Right ventricle myocardium inferior (tissue), 1 donor: ENCODE results near the gene PACSIN2. TPM values are rescaled to one million over a fixed set of nuclear protein-coding genes. Genes with fewer than 3 reads are reported as not detected.
"Not testable (repeated sequence)": the region's sequence is repeated elsewhere in the genome, so short reads cannot be mapped to it uniquely, and the experiment has no call there.

Source experiments
- ATAC-seq: fragments of 200-7000 bp; cut with Tn5 transposase; one replicate; pipeline ENCODE4 v1.9.1; 2020; ENCODE audit warnings: mild to moderate bottlenecking, moderate library complexity
- DNase-seq: peaks from one replicate; pipeline ENCODE4 v3.0.0; 2021; ENCODE audit errors: missing footprints
- intact Hi-C: fragments of 100-400 bp; cut with DNase I; formaldehyde crosslinking; loops from one replicate; pipeline ENCODE4 v1.11.0; 2022
- total RNA-seq: library from RNA; stranded (reverse); fragmentation: NEBNext Ultra II Directional; extraction: Animal tissue kit (Norgen Biotek cat#: 25700); gene quantifications from one replicate; pipeline ENCODE4 v1.2.1, GENCODE V29; 2021
- donor health status: DM: no; HTN: yes; CAD: no; lungs with severe emphysema.

PACSIN2 gene
- total RNA-seq, 1 donor from 2014 or later, result 64.9 TPM

- intact Hi-C loops, result no loop called here
- no peak for ATAC-seq
- no peak for DNase-seq
Observed at GRCh38 chr22:42976217-42976933, 38.6 kb downstream of the PACSIN2 start.

DNA sequence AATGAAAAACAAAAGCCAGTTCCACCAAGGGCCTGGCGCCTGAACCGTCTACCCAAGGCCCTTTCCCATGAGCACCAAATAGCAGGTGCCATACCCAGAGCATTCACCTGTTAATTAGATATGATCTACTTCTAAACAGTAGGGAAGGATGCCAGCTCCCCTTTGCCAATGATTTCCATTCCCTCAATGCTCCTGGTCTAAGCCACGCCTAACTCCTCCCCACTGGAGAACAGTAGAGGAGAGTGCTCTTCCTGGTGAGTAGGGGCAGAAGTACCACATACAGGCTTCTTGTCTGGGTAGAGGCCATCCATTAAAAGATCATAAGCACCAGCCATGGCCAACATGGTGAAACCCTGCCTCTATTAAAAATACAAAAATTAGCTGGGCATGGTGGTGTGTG, 40.7 kb downstream of the PACSIN2 start:
- DNase-seq, result no peak
- no peak for ATAC-seq
- intact Hi-C loops, result no loop called here

- DNase-seq, result no peak
- intact Hi-C loops, result no loop called here
- ATAC-seq, result no peak
Observed at GRCh38 chr22:42973536-42973881, 41.4 kb downstream of the PACSIN2 start.

- ATAC-seq (peak; percentile 33), DNase-seq (no peak)
- intact Hi-C loops, result no loop called here
Observed at GRCh38 chr22:42972649-42973535, 42.1 kb downstream of the PACSIN2 start.

DNA sequence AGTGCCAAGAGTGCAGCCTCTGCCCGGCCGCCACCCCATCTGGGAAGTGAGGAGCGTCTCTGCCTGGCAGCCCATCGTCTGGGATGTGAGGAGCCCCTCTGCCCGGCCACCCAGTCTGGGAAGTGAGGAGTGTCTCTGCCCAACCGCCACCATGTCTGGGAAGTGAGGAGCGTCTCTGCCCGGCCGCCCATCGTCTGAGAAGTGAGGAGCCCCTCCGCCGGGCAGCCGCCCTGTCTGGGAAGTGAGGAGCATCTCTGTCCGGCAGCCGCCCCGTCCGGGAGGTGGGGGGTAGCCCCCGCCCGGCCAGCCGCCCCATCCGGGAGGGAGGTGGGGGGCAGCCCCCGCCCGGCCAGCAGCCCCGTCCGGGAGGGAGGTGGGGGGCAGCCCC, 43.5 kb downstream of the PACSIN2 start:
- DNase-seq, intact Hi-C loops, ATAC-seq: not testable (repeated sequence)

DNA sequence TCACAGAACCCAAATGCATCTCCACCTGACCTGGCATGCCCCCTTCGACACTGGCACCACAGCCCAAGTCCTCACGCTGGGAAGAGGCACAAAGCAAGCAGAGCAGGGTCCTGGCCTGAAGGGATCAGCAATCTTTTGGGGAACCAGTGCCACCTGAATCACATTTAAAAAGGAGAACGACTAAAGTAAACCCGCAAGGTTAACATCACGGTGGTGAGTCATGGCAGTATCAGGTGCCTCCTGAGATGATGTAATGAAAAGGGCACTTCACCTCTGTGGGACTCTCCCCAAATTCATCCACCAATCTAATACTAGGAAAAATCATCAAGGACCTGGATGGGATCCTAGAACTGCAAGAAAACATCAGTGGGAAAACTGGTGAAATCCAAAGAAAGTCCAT, 44.9 kb downstream of the PACSIN2 start:
- DNase-seq (no peak), ATAC-seq (no peak)
- intact Hi-C loops, result no loop called here

DNA sequence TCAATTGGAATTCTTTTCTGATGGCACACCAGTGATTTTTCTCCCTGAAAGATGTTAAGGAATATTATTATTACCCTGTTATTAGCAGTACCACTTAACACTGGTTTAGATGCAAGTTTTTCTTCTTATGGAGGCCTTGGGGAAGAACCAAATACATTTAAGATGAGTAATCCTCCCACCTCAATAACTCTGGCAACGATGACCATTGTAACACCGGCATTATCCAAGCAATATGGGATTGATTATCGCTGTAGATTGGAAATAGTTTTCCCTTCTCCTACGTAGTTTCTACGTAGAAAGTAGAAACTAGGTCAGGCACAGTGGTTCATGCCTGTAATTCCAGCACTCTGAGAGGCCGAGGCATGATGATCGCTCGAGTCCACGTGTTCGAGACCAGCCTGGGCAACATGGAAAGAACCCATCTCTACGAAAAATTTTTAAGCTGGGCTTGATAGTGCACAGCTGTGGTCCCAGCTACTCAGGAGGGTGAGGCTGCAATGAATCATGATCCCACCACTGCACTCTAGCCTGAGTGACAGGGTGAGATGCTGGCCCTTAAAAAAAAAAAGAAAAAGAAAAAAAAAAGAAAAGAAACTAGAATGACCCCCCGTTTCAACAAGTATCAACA, 45.5 kb downstream of the PACSIN2 start:
- ATAC-seq (no peak), DNase-seq (no peak)
- intact Hi-C loops, result loop anchor here (5.0 to 10.0 kb wide), 2 partner anchors 45 to 102 kb away; partner anchors contain the start of gene PACSIN2

DNA sequence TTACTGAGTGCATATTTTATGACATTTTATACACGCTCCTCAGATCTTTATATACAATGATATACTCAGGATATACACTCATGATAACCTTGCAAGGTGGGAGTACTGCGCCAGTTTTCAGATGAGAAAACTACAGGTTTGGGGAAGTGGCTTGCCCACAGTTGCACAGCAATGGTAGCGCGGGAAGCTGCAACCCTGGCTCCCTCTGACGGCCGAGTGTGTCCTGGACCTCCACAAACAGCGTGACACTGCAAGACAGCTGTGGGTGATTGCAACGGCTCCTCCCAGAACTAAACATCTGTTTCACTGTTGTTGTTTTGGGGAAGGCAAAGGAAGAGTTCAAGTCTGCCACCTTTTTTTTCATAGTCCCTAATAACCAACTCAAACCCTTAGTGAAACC, 47.0 kb downstream of the PACSIN2 start:
- DNase-seq (peak; percentile 90), ATAC-seq (peak; percentile 85)
- intact Hi-C loops, result loop anchor here (5.0 to 10.0 kb wide), 2 partner anchors 47 to 101 kb away; partner anchors contain the start of gene PACSIN2

DNA sequence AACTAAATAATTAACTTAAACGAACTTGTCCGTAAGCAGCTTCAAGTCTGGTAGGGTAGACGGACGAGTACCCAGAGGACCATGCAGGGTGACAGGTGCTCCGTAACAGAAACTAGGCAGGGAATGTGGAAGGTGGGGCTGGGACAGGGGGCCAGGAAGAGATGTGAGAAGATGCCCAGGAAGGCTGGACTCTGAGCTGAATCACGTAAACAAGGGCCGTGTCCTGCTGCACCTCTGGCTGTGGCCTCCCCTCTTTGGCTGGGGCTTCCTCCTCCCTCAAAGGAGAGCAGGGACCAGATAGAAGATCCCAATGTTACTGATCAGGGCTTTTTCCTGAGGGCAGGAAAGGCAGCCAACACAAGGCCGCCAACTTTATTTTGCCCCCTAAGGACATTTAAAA, 47.9 kb downstream of the PACSIN2 start:
- intact Hi-C loops, result loop anchor here (5.0 to 10.0 kb wide), 2 partner anchors 48 to 100 kb away; partner anchors contain the start of gene PACSIN2
- no peak for DNase-seq
- no peak for ATAC-seq

GRCh38 chr22:42966497-42966896, 48.5 kb downstream of the PACSIN2 start:
- DNase-seq, result no peak
- ATAC-seq, result no peak
- intact Hi-C loops, result loop anchor here (5.0 to 10.0 kb wide), 2 partner anchors 48 to 99 kb away; partner anchors contain the start of gene PACSIN2

DNA sequence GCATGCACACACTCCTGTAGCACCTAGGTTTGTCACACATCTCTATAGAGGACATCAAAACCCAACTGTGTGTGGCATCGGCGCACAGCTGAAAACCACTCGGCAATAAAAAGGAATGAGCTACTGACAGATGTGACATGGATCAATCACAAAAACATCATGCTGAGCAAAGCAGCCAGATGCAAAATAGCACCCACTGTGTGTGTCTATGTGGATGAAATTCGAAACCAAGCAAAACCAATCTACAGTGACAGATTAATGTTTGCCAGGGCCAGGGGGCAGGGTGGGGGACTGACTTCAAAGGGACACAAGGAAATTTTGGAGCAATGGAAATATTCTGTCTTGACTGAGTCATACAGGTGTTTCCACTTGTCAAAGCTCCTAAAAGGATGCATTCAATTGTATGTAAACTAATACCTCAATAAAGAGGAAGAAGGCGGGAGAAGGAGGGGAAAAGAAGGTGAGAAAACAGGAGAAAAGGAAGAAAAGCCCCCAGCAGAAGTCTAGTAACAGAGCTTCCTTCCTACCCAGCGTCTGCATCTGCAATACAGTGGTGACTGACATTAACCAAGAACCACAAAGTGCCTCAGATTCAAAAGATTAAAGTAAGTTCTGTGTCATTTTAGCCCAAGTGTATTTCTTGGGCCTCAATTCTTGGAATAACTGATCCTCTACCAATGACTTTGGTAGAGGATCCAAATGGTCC, 49.8 kb downstream of the PACSIN2 start:
- ATAC-seq, result no peak
- no peak for DNase-seq
- intact Hi-C loops, result loop anchor here (5.0 to 10.0 kb wide), 3 partner anchors 50 to 98 kb away; partner anchors contain the start of gene PACSIN2

DNA sequence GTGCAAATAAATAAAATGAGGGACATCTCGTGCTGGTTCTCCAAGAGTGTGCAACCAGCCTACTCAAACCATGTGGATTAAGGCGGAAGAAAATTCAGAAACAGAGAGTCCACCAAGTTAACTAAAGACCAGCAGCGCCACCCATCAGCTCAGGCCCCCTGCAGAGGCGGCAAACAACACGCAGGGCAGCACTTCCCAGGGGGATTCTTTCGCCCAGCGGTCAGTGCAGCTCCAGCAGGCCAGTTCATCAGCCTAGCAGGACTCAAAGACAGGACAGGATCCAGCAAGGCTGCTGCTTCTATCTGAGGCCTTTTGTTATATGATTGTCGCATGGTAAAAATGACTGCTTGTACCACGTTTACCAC, 51.7 kb downstream of the PACSIN2 start:
- intact Hi-C loops, result loop anchor here (5.0 to 10.0 kb wide), 2 partner anchors 52 to 61 kb away; partner anchors contain the start of gene PACSIN2
- ATAC-seq (no peak), DNase-seq (no peak)

DNA sequence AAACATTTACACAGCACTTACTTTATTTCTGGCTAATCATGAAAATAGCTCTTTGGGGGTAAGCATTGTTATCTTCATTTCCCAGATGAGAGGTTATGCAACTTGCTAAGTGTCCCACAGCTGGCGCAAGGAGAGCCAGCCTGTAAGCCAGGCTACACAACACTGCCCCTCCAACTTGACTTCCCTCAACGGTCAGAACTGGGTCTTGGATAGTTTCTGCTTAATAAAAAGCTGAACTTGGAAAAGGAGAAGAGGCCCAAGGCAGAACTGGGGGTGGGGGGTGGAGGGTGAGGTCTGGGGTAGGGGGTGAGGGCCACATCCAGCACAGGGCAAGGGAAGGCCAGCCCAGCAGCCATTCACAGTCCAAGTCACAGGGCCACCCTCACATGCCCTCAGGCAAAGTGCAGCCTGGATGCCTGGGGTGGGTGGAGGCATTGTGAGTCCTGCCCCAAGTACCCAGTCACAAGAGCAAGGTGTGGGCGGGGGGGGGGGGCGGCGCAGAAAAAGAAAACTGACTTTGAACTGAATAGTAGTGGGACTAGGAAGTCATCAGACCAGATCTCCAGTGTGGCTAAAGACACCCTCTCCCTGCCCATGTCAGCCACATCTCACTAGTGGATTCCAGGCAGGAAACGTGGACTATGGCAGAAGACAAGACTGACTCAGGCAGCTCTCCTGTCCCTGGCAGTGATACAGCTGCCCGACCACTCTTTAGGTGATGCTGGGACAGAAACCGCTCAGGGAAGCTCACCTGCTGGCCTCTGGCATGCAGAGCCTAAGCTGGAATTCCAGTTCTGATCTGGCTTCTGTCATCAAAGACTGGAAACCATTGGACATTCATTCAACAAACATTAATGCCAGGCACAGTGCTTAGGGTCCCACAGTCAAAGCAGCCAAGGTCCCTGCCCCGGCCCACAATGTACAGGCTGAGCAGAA, 52.4 kb downstream of the PACSIN2 start:
- ATAC-seq, result peak; percentile 50
- DNase-seq, result no peak
- intact Hi-C loops, result loop anchor here (5.0 to 10.0 kb wide), 2 partner anchors 52 to 60 kb away; partner anchors contain the start of gene PACSIN2

DNA sequence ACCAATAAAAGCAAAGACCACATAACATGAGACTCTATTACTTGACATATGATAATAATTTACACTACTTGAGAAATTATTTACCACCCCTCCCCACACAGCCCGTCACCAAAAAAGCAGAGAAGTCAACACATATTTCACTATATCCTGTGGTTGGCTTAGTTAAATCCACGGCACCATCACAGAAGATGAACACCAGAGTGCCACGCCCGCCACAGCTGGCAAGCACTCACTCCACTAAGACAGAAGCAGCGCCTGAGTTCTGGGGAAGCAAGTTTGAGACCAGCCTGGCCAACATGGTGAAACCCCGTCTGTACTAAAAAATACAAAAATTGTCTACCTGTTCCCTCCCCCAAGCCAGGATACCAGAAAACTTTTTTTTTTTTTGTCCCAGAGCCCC, 53.1 kb downstream of the PACSIN2 start:
- ATAC-seq (no peak), DNase-seq (no peak)
- intact Hi-C loops, result loop anchor here (5.0 to 10.0 kb wide), 2 partner anchors 53 to 60 kb away; partner anchors contain the start of gene PACSIN2

GRCh38 chr22:42961400-42961690, 53.6 kb downstream of the PACSIN2 start:
- intact Hi-C loops, result loop anchor here (5.0 to 10.0 kb wide), 2 partner anchors 53 to 59 kb away; partner anchors contain the start of gene PACSIN2
- not testable (repeated sequence) for ATAC-seq, DNase-seq

DNA sequence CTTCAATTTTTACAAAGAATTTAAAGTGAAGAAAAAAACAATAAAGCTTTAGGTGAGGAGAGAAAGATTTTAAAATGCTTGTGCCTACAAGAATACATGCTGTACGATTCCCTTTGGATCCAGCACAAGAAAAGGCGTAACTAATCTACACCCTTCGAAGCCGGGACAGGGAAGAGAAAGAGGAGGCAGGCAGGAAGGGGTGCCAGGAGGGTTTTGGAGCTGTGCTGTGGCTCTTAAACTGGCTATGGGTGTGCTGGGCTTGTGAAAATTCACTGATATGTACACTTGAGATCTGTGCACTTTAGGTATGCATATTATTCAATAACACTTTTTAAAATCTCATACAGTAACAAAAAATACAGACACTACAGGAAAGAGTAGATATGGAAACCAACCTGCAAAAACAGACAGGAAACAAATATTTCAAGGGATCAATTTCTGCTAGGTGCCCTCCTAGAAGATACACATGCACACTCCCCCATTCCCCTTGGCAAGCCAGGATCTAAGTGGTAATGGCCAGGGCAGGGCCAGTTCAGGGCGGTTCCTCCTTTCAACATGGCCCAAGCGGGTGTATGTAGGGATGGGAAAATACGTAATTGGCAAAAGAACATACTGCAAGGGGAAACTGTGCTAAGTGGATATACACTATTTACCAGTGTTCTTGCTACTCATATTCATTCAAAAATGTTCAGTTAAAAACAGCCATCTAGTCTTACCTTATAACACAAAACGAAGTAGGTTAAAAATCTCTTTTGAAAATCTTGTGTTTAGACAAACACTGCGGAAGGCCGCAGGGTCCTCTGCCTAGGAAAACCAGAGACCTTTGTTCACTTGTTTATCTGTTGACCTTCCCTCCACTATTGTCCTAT, 54.2 kb downstream of the PACSIN2 start:
- intact Hi-C loops, result loop anchor here (5.0 to 10.0 kb wide), 2 partner anchors 54 to 58 kb away; partner anchors contain the start of gene PACSIN2
- DNase-seq (no peak), ATAC-seq (no peak)
